SK-N-MC (cell line): ENCODE data around the gene ABITRAM.

Experiments
- DNase-seq: peaks from one replicate; pipeline ENCODE4 v3.0.0-alpha.2; 2011; ENCODE audit warnings: low read depth, low spot score
- H3K27ac ChIP-seq: fragments of 200-600 bp; sonication (generic); 2 replicates; pipeline ENCODE4 v1.5.1; 2016; ENCODE audit warnings: mixed run types
- H3K36me3 ChIP-seq: fragments of 200-600 bp; sonication (generic); 2 replicates; pipeline ENCODE4 v1.6.1; 2017; ENCODE audit warnings: antibody characterized with exemption, low read length, mixed read lengths; ENCODE audit not compliant: insufficient read depth
- H3K4me3 ChIP-seq: fragments of 200-600 bp; sonication (generic); 2 replicates; pipeline ENCODE4 v1.5.1; 2016
- H3K9ac ChIP-seq: fragments of 200-600 bp; sonication (generic); 2 replicates; pipeline ENCODE4 v1.8.0; 2017; ENCODE audit warnings: mixed run types, mixed read lengths; ENCODE audit not compliant: insufficient read length
- H3K9me3 ChIP-seq: fragments of 200-600 bp; sonication (generic); 2 replicates; pipeline ENCODE4 v1.6.1; 2017; ENCODE audit warnings: low read depth, mild to moderate bottlenecking, antibody characterized with exemption, low read length, moderate library complexity, mixed read lengths
- EZH2 ChIP-seq: fragments of 200-600 bp; sonication (generic); IDR thresholded peaks from one replicate; pipeline ENCODE4 v1.6.1; 2017; ENCODE audit warnings: antibody characterized with exemption
- FOXP2 ChIP-seq: optimal IDR thresholded peaks from 2 replicates; pipeline ENCODE3; 2011; ENCODE audit warnings: mild to moderate bottlenecking, moderate library complexity; ENCODE audit not compliant: insufficient read depth; ENCODE audit errors: extremely low read length, control extremely low read depth
- POLR2AphosphoS5 ChIP-seq: IDR thresholded peaks from 2 replicates; pipeline ENCODE4 v1.6.1; 2012; ENCODE audit warnings: mild to moderate bottlenecking, low read depth, low read length, borderline replicate concordance

The ABITRAM gene

GRCh38 chr9:108921200-108921599, 13.0 kb upstream of the ABITRAM start:
- no peaks in the 10 kb centered on the region for H3K9me3 ChIP-seq
- no peak overlapping the region for H3K9ac ChIP-seq
- DNase-seq, result no peak
- TF ChIP-seq EZH2 (no peak), FOXP2 (no peak), POLR2AphosphoS5 (no peak)
- peaks cover 64% of the 10 kb centered on the region for H3K36me3 ChIP-seq
- H3K27ac ChIP-seq, result no peak overlapping the region
- no peak overlapping the region for H3K4me3 ChIP-seq

- Histone ChIP-seq H3K9ac (no peak overlapping the region), H3K4me3 (no peak overlapping the region), H3K27ac (no peak overlapping the region), H3K9me3 (no peaks in the 10 kb centered on the region), H3K36me3 (peaks cover 76% of the 10 kb centered on the region)
- DNase-seq, result no peak
- TF ChIP-seq EZH2 (no peak), POLR2AphosphoS5 (no peak), FOXP2 (no peak)
These were observed 9.7 kb upstream of the ABITRAM start for GRCh38 chr9:108924466-108924865.

GRCh38 chr9:108928386-108928785, 5.8 kb upstream of the ABITRAM start:
- Histone ChIP-seq H3K9me3 (no peaks in the 10 kb centered on the region), H3K4me3 (no peak overlapping the region), H3K9ac (no peak overlapping the region), H3K36me3 (peaks cover 59% of the 10 kb centered on the region), H3K27ac (no peak overlapping the region)
- no peak for TF ChIP-seq FOXP2
- TF ChIP-seq POLR2AphosphoS5, result no peak
- TF ChIP-seq EZH2, result no peak
- no peak for DNase-seq

- H3K9me3 ChIP-seq, result no peaks in the 10 kb centered on the region
- H3K4me3 ChIP-seq, result peak overlapping the region; percentile 100
- H3K36me3 ChIP-seq, result peaks cover 15% of the 10 kb centered on the region
- no peak for DNase-seq
- H3K27ac ChIP-seq, result peak overlapping the region; percentile 62
- TF ChIP-seq FOXP2, result no peak
- TF ChIP-seq EZH2, result no peak
- no peak for TF ChIP-seq POLR2AphosphoS5
- H3K9ac ChIP-seq, result peak overlapping the region; percentile 94
These were observed 926 bp upstream of the ABITRAM start for GRCh38 chr9:108933231-108933717.

DNA sequence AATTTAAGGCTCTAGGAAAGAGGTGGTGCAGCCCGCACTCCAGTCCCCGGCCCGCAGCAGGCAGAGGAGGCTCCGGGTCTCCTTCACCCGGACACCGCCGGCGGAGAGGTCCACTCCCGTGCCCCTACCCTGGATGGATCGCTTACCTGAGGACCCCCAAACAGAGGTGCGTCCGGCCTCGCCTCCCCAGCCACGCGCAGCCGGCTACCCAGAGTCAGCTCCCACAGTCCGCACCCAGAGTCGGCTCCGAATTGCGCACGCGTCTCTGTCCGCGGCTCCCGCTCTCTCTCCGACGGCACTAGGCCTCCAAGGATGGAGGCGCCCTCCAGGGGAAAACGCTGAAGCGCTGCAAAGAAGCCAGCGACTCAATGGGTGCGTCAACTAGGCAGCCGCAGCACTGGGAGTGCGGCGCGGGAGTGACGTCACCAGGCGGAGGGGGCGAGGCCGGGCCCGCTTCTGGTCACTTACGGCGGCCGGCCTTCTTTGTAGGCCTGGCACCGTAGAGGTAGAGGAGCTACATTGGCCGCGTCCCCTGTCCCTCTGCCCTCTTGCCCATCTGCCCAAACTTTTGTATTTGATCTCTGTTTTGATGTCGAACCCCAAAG, 380 bp upstream of the ABITRAM start, which contains the start of gene ELP1:
Gene ELP1, minus strand, starts transcription at position 407 of the 605 bp plus-strand sequence. CDS start 2,978 bp downstream, outside the sequence.
- Histone ChIP-seq H3K9ac (peak within 1 kb of the TSS; percentile 94), H3K9me3 (no peaks in the 10 kb centered on the region), H3K4me3 (peak within 1 kb of the TSS; percentile 100), H3K27ac (peak within 1 kb of the TSS; percentile 62), H3K36me3 (peaks cover 10% of the 10 kb centered on the region)
- TF ChIP-seq FOXP2, result no peak
- TF ChIP-seq POLR2AphosphoS5, result peak; percentile 83
- peak; percentile 65 for DNase-seq

GRCh38 chr9:108937561-108938305, 3.5 kb downstream of the ABITRAM start:
- TF ChIP-seq POLR2AphosphoS5 (no peak), EZH2 (no peak), FOXP2 (no peak)
- H3K4me3 ChIP-seq, result no peak overlapping the region
- H3K27ac ChIP-seq, result no peak overlapping the region
- no peak for DNase-seq
- no peak overlapping the region for H3K9ac ChIP-seq
- no peaks in the 10 kb centered on the region for H3K9me3 ChIP-seq
- peaks cover 9% of the 10 kb centered on the region; the same call in 1 of the 2 replicates for H3K36me3 ChIP-seq

- no peak overlapping the region for H3K27ac ChIP-seq
- no peak overlapping the region for H3K9ac ChIP-seq
- peaks cover 9% of the 10 kb centered on the region; the same call in 1 of the 2 replicates for H3K36me3 ChIP-seq
- no peak overlapping the region for H3K4me3 ChIP-seq
- no peak for DNase-seq
- H3K9me3 ChIP-seq, result no peaks in the 10 kb centered on the region
- TF ChIP-seq FOXP2 (no peak), POLR2AphosphoS5 (no peak), EZH2 (no peak)
These were observed 5.8 kb downstream of the ABITRAM start for GRCh38 chr9:108939975-108940374.

DNA sequence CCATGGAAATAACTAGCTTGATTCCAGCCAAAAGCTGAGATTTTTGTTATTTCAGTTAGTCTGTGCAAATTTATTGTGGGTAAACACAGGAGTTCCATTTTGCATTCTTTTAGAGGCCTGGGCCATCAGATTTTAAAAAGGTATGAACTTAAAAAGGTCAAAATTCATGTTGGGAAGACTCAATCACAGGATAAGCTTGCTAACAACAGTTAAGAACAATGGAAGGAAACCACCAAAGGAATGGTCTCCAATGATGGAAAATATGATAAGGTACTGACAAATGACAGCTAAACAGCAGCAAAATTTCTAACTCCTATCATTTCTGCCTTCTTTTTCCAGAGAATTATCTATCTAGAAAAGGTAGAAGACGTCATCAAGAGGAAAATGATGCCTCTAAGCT, 16.0 kb downstream of the ABITRAM start:
- DNase-seq, result no peak
- Histone ChIP-seq H3K4me3 (no peak overlapping the region), H3K36me3 (peaks cover 3% of the 10 kb centered on the region; the same call in 1 of the 2 replicates), H3K9ac (no peak overlapping the region), H3K9me3 (no peaks in the 10 kb centered on the region), H3K27ac (no peak overlapping the region)
- TF ChIP-seq POLR2AphosphoS5 (no peak), EZH2 (no peak), FOXP2 (no peak)
